Stimulated activated CD4-positive, alpha-beta T cell treated with anti-CD3 and anti-CD28 coated beads, Interleukin-1b, Interleukin-23, amount 100 ng/mL, for 48 hours (primary cell): Measurements from ENCODE around the gene CYP4V2.
"Not testable (repeated sequence)": the region's sequence is repeated elsewhere in the genome, so short reads cannot be mapped to it uniquely, and the experiment has no call there.

Experiments used
- DNase-seq: peaks from one replicate; pipeline ENCODE4 v3.0.0-alpha.2; 2020

The CYP4V2 gene

DNA sequence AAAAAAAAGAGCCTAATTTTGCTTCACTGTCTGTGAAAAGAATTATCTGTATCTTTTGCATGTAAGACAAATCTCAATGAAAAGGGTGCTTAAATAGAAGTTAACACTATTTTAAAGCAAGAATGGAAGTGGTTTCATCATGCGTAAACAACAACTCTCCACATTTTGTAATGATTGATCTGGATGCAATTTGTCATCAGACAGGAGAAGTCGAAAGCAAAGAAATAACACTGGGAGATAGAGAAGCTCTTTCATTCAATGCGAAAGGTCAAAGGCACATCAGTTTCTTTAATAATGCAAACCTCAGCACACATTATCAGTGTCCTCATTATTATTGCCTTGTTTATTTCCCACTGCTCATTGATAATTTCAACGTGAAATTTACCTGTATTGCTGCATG, 44.8 kb downstream of the CYP4V2 start:
- DNase-seq: no peak

DNA sequence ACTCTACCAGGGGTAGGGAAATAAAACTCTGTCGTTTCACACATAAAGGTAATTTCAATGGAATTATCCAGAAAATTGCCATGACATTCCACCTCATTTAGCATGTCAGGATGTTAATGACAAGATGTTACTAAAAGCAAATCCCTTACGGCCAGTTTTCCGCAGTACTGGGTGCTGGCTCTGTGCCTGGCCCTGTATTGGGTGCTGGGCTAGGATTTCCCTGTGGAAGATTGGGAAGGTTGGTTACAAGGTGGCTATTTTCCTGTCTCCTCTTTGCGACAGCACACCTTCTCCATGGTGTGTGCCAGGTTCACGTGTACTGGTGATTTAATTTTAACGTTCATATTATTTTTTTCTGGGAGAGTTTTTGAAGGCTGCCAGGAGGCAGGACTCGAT, 49.1 kb downstream of the CYP4V2 start:
- DNase-seq: no peak

- no peak for DNase-seq
These were observed 49.6 kb downstream of the CYP4V2 start for GRCh38 chr4:186240848-186241491.

DNA sequence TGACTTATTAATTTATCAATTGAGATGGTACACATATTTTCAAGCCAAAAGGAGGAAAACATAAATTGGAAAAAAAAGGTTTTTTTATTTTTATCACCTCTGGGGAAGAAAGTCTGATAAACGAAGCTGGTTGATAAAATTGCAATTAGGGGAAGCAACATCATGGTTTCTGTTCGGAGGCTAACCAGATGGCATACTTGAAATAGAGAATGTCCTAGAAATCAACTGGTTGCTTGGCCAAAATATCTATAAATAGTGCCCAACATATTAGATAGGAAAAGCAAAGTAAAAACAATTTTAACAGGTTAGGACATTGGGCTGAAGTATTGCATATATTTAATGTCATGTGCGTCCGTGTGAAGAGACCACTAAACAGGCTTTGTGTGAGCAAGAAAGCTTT, 50.2 kb downstream of the CYP4V2 start:
- DNase-seq: no peak

- not testable (repeated sequence) for DNase-seq
These were observed 50.7 kb downstream of the CYP4V2 start for GRCh38 chr4:186242031-186242430.

- no peak for DNase-seq
These were observed 52.0 kb downstream of the CYP4V2 start for GRCh38 chr4:186243331-186243730.

DNA sequence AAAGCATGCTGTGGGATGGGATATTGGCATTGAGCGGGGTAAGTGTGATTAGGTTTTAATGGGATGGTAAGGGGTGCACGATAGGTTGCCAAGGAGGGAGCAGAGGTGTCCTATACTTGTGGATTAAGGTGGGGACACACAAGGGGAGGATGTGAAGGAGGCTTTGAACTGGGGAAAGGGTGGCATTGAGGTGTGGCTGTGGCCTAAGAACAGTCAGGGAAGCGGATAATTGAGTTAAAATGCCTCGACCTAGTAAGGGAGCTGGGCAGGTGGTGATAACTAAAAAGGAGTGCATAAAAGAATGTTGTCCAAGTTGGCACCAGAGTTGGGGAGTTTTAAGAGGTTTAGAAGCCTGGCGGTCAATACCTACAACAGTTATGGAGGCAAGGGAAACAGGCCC, 53.5 kb downstream of the CYP4V2 start:
- DNase-seq: no peak

DNA sequence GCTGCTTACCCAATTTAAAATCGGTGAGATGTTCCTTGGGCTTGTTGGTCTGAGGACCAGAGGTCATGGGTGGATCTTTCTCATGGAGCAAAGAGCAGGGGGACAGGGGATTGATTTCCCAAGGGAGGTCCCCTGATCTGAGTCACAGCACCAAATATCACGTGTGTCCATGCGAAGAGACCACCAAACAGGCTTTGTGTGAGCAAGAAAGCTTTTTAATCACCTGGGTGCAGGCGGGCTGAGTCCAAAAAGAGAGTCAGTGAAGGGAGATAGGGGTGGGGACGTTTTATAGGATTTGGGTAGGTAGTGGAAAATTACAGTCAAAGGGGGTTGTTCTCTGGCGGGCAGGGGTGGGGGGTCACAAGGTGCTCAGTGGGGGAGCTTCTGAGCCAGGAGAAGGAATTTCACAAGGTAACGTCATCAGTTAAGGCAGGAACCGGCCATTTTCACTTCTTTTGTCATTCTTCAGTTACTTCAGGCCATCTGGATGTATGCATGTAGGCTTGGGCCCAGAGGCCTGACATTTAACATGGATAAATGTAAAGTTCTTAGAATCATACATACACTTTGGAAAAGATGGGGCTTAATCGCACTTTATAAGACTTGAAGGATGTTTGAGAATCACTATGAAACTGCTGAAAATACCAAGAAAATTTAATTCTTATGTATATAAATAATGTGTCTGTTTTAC, 55.8 kb downstream of the CYP4V2 start:
- not testable (repeated sequence) for DNase-seq

DNA sequence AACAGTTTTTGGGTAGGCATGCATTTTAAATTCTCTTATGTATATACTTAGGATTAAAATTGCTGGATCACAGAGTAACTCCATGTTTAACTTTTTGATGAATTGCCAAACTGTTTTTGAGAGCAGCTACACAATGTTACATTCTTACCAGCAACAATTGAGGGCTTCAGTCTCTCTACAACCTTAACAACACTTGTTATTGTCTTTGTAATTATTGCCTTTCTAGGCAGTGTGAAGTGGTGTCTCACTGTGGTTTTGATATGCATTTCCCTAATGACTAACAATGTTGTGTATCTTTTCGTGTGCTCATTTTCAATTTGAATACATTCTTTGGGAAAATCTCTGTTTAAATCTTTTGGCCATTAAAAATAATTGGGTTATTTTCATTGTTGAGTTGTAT, 57.3 kb downstream of the CYP4V2 start:
- DNase-seq: no peak

- DNase-seq: no peak
These were observed 58.7 kb downstream of the CYP4V2 start for GRCh38 chr4:186249785-186250754.

DNA sequence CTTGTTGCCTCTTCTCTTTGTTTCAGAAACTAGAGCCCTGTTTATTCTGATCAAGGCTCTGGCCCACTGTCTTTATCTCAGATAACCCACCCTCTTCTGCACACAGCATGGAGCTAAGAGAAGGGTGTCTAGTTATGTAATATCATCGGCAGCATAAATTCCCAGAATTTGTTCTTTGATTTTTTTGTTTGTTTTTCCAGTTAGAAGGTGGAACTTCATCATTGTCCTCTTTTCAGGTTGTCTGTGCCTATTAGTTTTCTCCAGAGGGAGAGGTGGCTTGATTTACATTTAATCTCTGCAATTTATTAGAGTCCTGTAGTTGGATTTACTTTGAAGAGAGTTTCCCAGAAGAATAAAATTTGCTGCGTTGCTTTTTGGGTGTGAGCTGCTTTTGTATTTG, 59.4 kb downstream of the CYP4V2 start:
- no peak for DNase-seq

GRCh38 chr4:186255122-186255521, 63.8 kb downstream of the CYP4V2 start:
- DNase-seq: no peak

- no peak for DNase-seq
These were observed 66.9 kb downstream of the CYP4V2 start for GRCh38 chr4:186258216-186258811.

GRCh38 chr4:186260117-186260503, 68.7 kb downstream of the CYP4V2 start:
- DNase-seq: no peak
